GM21717 (cell line): ENCODE results near the gene FAM222B.
"Not testable (repeated sequence)": the region's sequence is repeated elsewhere in the genome, so short reads cannot be mapped to it uniquely, and the experiment has no call there.

ENCODE experiments used
- ATAC-seq: cut with Tn5 transposase; IDR thresholded peaks from one replicate; pipeline ENCODE4 v1.9.1; 2021; ENCODE audit warnings: mild to moderate bottlenecking, moderate library complexity; ENCODE audit not compliant: unreplicated experiment

Gene FAM222B

DNA sequence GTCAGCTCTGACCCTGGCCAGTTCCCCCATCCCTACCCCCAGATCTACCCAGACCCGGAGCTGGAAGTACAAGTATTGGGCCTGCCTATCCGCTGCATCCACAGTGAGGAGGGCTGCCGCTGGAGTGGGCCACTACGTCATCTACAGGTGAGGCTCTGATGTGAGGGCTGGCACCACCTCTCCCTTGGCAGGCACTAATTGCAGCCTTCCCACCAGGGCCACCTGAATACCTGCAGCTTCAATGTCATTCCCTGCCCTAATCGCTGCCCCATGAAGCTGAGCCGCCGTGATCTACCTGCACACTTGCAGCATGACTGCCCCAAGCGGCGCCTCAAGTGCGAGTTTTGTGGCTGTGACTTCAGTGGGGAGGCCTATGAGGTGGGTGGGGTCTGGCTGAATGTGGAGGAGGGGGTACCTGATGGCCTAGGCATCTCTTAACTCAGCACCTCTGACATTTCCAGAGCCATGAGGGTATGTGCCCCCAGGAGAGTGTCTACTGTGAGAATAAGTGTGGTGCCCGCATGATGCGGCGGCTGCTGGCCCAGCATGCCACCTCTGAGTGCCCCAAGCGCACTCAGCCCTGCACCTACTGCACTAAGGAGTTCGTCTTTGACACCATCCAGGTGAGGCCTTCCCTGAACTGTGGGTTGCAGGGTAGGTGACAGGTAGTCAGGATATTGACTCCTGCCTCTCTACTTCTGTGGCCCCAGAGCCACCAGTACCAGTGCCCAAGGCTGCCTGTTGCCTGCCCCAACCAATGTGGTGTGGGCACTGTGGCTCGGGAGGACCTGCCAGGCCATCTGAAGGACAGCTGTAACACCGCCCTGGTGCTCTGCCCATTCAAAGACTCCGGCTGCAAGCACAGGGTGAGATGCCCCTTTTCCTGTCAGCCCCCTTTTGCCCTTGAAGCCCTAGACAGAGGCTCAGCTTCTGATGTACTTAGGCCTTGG is 94.5 kb downstream of the FAM222B start:
- ATAC-seq: no peak

GRCh38 chr17:28747051-28747691 is 95.4 kb downstream of the FAM222B start:
- no peak for ATAC-seq

- ATAC-seq: no peak
Observed at GRCh38 chr17:28746611-28747050, 96.0 kb downstream of the FAM222B start.

- no peak for ATAC-seq
Observed at GRCh38 chr17:28745786-28746411, 96.7 kb downstream of the FAM222B start.

DNA sequence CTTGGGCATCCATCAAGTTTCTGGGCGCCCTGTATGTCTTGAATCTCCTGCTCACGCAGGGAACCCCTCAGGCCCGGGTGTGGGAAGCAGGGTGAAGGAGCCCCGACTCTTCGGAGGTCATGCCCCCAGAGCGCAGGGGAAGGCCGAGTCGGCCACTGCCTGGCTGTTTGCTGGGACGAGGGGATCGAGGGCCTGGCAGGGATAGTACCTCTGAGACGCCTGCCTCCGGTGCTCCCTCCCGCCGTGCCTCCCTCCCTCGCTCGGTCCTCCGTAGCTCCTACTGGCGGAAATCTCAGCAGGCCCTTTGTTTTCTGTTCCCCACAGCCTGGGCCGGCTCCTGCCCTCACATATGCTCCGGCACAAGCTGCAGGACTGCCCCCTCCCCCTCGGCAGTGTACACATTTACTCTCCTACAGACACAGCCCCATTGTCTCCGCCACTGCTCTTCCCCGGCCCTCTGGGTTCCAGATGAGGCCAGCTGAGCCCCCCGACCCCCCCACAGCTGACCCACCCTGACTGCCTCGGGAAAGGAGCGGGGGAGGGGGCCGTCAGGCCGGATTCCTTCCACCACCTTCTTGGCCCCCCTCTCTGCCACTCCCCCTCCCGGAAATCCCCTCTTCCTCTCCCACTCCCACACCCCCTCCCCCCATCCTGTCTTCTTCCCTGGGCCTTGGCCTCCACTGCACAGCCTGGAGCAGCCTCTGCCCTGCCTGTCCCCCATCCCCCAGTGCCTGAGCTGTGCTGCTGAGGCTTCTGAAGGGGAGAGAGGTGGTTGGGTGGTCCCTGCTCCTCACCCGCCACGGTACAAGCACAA is 97.4 kb downstream of the FAM222B start:
- ATAC-seq: no peak

DNA sequence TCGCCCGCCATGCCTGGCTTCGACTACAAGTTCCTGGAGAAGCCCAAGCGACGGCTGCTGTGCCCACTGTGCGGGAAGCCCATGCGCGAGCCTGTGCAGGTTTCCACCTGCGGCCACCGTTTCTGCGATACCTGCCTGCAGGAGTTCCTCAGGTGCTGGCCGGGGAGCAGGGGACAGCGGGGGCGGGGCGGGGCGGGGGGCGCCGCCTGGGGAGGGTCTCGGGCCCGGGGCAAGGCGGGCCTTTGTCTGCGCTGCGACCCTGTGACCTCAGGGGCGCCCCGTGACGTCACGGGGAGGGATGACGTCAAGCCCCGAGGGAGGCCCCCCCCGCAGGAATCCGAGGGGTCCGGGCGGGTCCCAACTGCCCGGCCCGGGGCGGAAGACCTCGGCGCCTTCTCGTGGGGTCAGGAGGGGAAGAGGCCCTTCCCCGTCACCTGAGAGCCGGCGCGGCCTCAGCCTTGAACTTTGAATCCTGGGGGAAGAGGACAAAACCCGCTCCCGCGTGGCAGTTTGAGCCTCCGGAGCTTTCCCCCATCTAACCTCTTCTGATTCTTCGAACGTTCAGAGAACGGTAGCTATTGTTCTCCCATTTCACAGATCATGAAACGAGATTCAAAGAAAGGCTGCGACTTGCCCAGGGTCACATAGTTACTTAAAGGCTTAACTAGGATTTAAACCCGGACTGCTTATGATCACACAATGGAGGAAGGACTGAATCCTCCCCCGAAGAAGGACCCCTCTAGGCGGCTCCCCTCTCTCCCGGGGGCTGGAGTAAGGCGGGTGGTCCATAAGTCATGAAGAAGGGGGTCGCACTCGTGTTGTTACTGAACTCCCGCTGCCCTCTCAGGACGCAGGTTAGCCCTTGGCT is 98.3 kb downstream of the FAM222B start:
- ATAC-seq: no peak

DNA sequence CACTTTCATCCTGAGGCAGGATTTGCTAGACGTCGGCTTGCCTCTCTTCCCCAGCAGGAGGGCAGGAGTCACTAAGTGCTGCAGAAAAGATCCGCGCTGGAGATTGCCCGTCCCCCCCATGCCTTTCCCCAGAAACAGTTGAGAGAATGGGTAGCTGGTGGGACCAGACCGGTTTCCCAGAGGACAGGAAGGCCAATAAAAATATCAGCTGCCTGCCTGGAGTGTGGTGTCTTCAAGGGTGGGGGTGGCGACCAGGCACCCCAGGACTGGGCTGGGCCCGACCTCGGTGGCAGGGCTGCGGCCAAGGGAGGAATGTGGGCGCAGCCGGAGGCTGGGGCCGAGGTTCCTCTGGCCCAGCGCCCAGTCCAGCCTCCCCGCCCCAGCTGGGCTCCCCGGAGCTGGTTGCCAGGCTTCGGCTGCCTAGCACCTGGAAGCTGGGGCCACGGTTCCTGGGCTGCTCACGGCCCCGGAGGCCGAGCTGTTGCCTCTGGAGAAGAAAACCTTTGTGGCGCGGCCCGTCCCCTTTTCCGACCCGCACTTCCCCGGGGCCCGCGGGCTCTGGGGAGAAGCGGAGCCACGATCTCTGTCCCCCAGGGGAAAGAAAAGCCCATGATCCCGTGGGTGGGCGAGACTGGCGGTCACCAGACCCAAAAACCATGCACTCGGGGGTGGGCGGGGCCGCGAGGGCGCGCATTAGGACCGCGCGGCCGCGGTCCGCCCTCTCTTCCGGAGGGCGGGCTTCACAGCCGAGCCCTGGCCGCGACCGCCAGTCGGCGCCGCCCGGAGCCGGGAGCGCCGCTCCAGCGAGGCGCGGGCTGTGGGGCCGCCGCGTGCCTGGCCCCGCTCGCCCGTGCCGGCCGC is 99.1 kb downstream of the FAM222B start, which contains the start of gene TRAF4:
Gene TRAF4 (plus strand): TSS at position 769 of the 861 bp plus-strand sequence. CDS start 102 bp downstream, outside the sequence.
- peak; percentile 34 for ATAC-seq

GRCh38 chr17:28741358-28742349 is 100.9 kb downstream of the FAM222B start:
- ATAC-seq: no peak

- ATAC-seq: no peak
Observed at GRCh38 chr17:28740406-28741357, 101.9 kb downstream of the FAM222B start.

GRCh38 chr17:28738680-28739384 is 103.8 kb downstream of the FAM222B start:
- ATAC-seq: peak; percentile 30

GRCh38 chr17:28737770-28738679 is 104.6 kb downstream of the FAM222B start:
- peak; percentile 44 for ATAC-seq

- ATAC-seq: no peak
Observed at GRCh38 chr17:28737316-28737715, 105.3 kb downstream of the FAM222B start.

DNA sequence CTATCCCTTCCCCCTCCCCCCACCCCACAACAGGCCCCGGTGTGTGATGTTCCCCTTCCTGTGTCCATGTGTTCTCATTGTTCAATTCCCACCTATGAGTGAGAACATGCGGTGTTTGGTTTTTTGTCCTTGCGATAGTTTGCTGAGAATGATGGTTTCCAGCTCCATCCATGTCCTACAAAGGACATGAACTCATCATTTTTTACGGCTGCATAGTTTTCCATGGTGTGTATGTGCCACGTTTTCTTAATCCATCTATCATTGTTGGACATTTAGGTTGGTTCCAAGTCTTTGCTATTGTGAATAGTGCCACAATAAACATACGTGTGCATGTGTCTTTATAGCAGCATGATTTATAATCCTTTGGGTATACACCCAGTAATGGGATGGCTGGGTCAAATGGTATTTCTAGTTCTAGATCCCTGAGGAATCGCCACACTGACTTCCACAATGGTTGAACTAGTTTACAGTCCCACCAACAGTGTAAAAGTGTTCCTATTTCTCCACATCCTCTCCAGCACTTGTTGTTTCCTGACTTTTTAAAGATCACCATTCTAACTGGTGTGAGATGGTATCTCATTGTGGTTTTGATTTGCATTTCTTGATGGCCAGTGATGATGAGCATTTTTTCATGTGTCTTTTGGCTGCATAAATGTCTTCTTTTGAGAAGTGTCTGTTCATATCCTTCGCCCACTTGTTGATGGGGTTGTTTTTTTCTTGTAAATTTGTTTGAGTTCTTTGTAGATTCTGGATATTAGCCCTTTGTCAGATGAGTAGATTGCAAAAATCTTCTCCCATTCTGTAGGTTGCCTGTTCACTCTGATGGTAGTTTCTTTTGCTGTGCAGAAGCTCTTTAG is 106.4 kb downstream of the FAM222B start:
- not testable (repeated sequence) for ATAC-seq

- ATAC-seq: no peak
Observed at GRCh38 chr17:28735242-28735722, 107.3 kb downstream of the FAM222B start.
